Spleen (tissue), 11 donors: ENCODE results near the gene SH3BP5L. TPM values are rescaled to one million over a fixed set of nuclear protein-coding genes. Genes with fewer than 3 reads are reported as not detected.

Source experiments
- DNase-seq: peaks from one replicate; pipeline ENCODE4 v3.0.0-alpha.2; 2020
- H3K27ac ChIP-seq, 8 donors: fragments of 200-600 bp; sonication (generic) in 7 of 8; 1 replicate in 4 of 8; 2 replicates in 4 of 8; pipeline versions ENCODE4 v1.5.0 to v1.8.0; 2016 to 2021; ENCODE audit warnings: inconsistent platforms in 4 of 8, mild to moderate bottlenecking in 4 of 8, moderate library complexity in 1 of 8
- H3K27me3 ChIP-seq, 7 donors: fragments of 200-600 bp; sonication (generic) in 6 of 7; replicated peaks in 1 of 7; 1 replicate in 4 of 7; 2 replicates in 3 of 7; pipeline versions ENCODE4 v1.5.0 to v1.8.0; 2016 to 2021; ENCODE audit warnings: inconsistent platforms in 3 of 7, mild to moderate bottlenecking in 1 of 7
- H3K36me3 ChIP-seq, 6 donors: fragments of 200-600 bp; sonication (generic) in 5 of 6; 1 replicate in 4 of 6; 2 replicates in 2 of 6; pipeline versions ENCODE4 v1.5.0 to v1.8.0; 2016 to 2021; ENCODE audit warnings: inconsistent platforms in 2 of 6
- H3K4me1 ChIP-seq, 6 donors: fragments of 200-600 bp; sonication (generic) in 5 of 6; 1 replicate in 3 of 6; 2 replicates in 3 of 6; pipeline versions ENCODE4 v1.5.0 to v1.8.0; 2016 to 2021; ENCODE audit warnings: inconsistent platforms in 3 of 6
- H3K4me3 ChIP-seq, 8 donors: fragments of 200-600 bp; sonication (generic) in 7 of 8; 1 replicate in 4 of 8; 2 replicates in 4 of 8; pipeline versions ENCODE4 v1.5.0 to v1.8.0; 2016 to 2021; ENCODE audit warnings: inconsistent platforms in 4 of 8, mild to moderate bottlenecking in 4 of 8, moderate library complexity in 2 of 8
- H3K9me3 ChIP-seq, 8 donors: fragments of 200-600 bp; sonication (generic) in 7 of 8; 1 replicate in 4 of 8; 2 replicates in 4 of 8; pipeline versions ENCODE4 v1.5.0 to v1.8.0; 2016 to 2021; ENCODE audit warnings: inconsistent platforms in 4 of 8
- POLR2A ChIP-seq, 3 donors: fragments of 450-650 bp; IDR thresholded peaks; one replicate each; pipeline ENCODE4 v1.5.1; 2017; ENCODE audit warnings: antibody characterized with exemption in 3 of 3, mild to moderate bottlenecking in 1 of 3
- POLR2AphosphoS5 ChIP-seq, 3 donors: sonication (generic); formaldehyde crosslinking; IDR thresholded peaks; one replicate each; pipeline ENCODE4 v1.5.1; 2017; ENCODE audit warnings: antibody characterized with exemption in 3 of 3
- WGBS, 5 donors: extraction: QIAGEN DNeasy Blood & Tissue Kit in 3 of 5; methylation state at CpG; one replicate each; pipeline versions ENCODE4 v1.1.5 to v1.1.7; 2013 to 2018; 5-methylcytosine and 5-hydroxymethylcytosine counted together
- intact Hi-C: fragments of 100-400 bp; cut with DNase I; formaldehyde crosslinking; loops from one replicate; pipeline ENCODE4 v1.15.0; 2023; ENCODE audit warnings: low total_unique reads
- polyA plus RNA-seq, 3 donors: library from polyadenylated mRNA; stranded (reverse); fragments of 200-250 nt; gene quantifications; one replicate each; pipeline ENCODE4 v1.2.1, GENCODE V29; 2013
- total RNA-seq, 7 donors: library from RNA; depleted of rRNA in 3 of 7; stranded (reverse); fragments of >200 nt in 3 of 7; fragmentation: NEBNext Ultra II Directional in 4 of 7; extraction: Animal tissue kit (Norgen Biotek cat#: 25700) in 4 of 7; gene quantifications; one replicate each; pipeline versions ENCODE4 v1.1.0 to v1.2.1, GENCODE V29; 2016 to 2021
- TF ChIP-seq, protein P1 (sequence below), 11 experiments: fragments of 200-600 bp in 7 of 11; fragments of 450-650 bp in 4 of 11; sonication (generic) in 4 of 11; IDR thresholded peaks in 8 of 11; conservative IDR thresholded peaks in 3 of 11; 1 replicate in 7 of 11; 2 replicates in 4 of 11; pipeline versions ENCODE4 v1.4.0 to v1.8.0; 2016 to 2021; ENCODE audit warnings: antibody characterized with exemption in 11 of 11, inconsistent platforms in 4 of 11, mild to moderate bottlenecking in 1 of 11
- donor health status: healthy with polysubstance abuse.
- donor health status: DM: no; HTN: no; CAD: no; lungs with moderate emphysema.
- donor health status: DM: no; HTN: no; CAD: no.
- donor health status: Bipolar disorder and iron deficiency.
- donor health status: healthy.
- donor health status: DM: no; HTN: no; CAD: no.
- donor health status: DM: yes; HTN: yes; CAD: no.

SH3BP5L gene
- total and polyA plus RNA-seq, 10 donors: 10.1 to 43.3 (median 30.6) TPM

DNA sequence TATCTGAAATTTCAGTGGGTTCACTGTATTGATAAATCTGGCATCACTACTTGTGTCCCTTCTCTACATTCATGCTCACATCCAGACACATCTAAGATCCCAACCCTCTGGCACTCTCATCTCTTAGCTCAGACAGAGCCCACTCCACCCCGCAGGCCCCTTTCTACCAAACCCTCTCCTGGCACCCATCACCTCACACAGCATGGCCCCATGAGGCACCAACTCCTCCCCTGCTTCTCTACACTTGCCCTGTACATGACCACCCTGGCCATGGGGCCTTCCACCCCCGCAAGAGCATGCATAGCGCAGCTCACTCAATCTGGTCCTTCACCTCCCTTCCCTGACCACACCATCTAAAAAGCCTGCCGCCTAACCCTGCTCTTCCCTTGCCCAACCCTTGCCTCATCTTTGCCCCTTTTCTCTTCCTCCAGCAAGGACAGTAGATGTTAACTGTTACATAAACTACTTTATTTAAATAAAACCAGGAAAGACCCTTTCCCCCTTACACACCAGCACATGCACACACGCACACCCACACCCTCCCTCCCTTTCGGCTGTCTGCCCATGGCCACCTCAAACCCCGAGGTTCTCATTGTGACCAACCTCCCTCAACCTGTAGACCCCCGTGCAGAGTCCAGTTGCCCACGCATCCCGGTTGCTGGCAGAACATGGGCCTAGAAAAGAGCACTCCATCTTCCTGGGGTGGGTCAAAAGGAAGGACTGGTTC is 15.6 kb downstream of the SH3BP5L start:
- DNase-seq: peak; percentile 64
- intact Hi-C loops: no loop called here
- no peak overlapping the region for H3K4me3 ChIP-seq

DNA sequence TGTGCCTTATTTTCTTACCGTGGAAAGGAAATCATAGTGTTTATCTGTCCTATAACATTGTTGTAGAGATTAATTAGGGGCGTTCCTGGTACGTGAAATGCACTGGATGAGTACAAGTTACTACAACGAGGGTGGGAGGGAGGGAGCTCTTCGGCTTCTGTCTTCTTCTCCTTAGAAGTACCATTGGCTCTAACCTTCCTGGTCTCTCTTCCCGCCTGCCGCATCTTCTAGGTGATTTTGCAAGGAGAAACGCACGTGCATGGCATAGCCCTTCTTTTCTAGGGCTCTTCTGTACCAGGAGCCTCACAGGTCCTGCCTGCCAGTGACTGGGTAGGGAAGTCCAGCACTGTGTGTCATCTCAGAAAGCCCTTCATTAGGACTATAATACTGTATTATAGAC is 16.8 kb downstream of the SH3BP5L start:
- Histone ChIP-seq H3K36me3 (peaks cover 0 to 47% (median 29%) of the 10 kb centered on the region in 6 donors), H3K4me1 (peaks cover 22 to 79% (median 52%) of the 10 kb centered on the region in 6 donors), H3K27me3 (no peaks in the 10 kb centered on the region), H3K4me3 (no peak overlapping the region), H3K27ac (no peak overlapping the region), H3K9me3 (no peaks in the 10 kb centered on the region)
- TF ChIP-seq, protein P1, sequence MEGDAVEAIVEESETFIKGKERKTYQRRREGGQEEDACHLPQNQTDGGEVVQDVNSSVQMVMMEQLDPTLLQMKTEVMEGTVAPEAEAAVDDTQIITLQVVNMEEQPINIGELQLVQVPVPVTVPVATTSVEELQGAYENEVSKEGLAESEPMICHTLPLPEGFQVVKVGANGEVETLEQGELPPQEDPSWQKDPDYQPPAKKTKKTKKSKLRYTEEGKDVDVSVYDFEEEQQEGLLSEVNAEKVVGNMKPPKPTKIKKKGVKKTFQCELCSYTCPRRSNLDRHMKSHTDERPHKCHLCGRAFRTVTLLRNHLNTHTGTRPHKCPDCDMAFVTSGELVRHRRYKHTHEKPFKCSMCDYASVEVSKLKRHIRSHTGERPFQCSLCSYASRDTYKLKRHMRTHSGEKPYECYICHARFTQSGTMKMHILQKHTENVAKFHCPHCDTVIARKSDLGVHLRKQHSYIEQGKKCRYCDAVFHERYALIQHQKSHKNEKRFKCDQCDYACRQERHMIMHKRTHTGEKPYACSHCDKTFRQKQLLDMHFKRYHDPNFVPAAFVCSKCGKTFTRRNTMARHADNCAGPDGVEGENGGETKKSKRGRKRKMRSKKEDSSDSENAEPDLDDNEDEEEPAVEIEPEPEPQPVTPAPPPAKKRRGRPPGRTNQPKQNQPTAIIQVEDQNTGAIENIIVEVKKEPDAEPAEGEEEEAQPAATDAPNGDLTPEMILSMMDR (IDR thresholded peaks at IDR 0.05 in 8 of 11, conservative IDR thresholded peaks at IDR 0.05 in 3 of 11): no peak
- TF ChIP-seq POLR2AphosphoS5 (IDR thresholded peaks at IDR 0.05) (no peak), POLR2A (IDR thresholded peaks at IDR 0.05) (no peak)
- intact Hi-C loops: no loop called here
- 82 to 89% (median 86%) methylated on average over 9 of the region's 9 CpGs for whole genome bisulfite sequencing, 5 donors
- no peak for DNase-seq

More for the DNA sequence above, 15.6 kb downstream of the SH3BP5L start:
- Histone ChIP-seq H3K27ac (peak overlapping the region in 4 of 8 donors; percentile 25 to 59 (median 42)), H3K36me3 (peaks cover 3 to 60% (median 42%) of the 10 kb centered on the region in 6 donors), H3K9me3 (no peaks in the 10 kb centered on the region), H3K4me1 (peaks cover 22 to 69% (median 40%) of the 10 kb centered on the region in 6 donors), H3K27me3 (no peaks in the 10 kb centered on the region)
- 71 to 80% (median 78%) methylated on average over 10 of the region's 10 CpGs for whole genome bisulfite sequencing, 5 donors
- TF ChIP-seq POLR2AphosphoS5 (IDR thresholded peaks at IDR 0.05) (peak in 1 of 3 donors; percentile 1), POLR2A (IDR thresholded peaks at IDR 0.05) (no peak)
- TF ChIP-seq, protein P1 (IDR thresholded peaks at IDR 0.05 in 8 of 11, conservative IDR thresholded peaks at IDR 0.05 in 3 of 11): no peak

DNA sequence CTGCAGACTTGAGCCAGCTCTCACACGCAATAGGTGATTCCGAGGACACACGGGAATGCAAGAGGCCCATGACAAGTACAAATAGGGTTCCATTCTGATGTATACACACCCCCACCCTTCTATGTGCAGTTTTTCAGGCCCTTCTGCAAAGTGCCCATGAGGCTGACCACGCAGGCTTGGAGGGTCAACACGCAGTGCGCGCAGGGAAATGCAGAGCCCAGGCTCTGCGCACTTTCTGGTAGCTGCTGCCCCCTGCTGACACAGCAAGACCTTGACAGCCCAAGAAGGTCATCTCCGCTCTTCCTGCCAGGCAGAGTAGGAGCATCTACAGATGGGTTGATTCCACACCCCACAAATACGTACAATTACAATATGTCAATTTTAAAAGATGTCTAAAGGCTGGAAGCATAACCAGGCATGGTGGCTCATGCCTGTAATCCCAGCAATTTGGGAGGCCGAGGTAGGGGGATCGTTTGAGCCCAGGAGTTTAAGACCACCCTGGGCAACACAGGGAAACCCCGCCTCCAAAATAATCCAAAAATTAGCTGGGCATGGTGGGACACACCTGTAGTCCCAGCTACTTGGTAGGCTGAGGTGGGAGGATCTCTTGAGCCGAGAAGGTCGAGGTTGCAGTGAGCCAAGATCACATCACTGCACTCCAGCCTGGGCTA is 18.5 kb downstream of the SH3BP5L start:
- peaks cover 22 to 78% (median 52%) of the 10 kb centered on the region in 6 donors for H3K4me1 ChIP-seq

More for the DNA sequence above, 18.5 kb downstream of the SH3BP5L start:
- intact Hi-C loops: no loop called here
- no peak for TF ChIP-seq POLR2A (IDR thresholded peaks at IDR 0.05)
- TF ChIP-seq, protein P1 (IDR thresholded peaks at IDR 0.05 in 8 of 11, conservative IDR thresholded peaks at IDR 0.05 in 3 of 11): peak; percentile 71 to 90 (median 81)
- peak; percentile 52 to 68 (median 55) for TF ChIP-seq POLR2AphosphoS5 (IDR thresholded peaks at IDR 0.05)
- peak; percentile 91 for DNase-seq
- Histone ChIP-seq H3K9me3 (no peaks in the 10 kb centered on the region), H3K27ac (peak overlapping the region in 5 of 8 donors; percentile 79 to 93 (median 86)), H3K36me3 (peaks cover 0 to 30% (median 13%) of the 10 kb centered on the region in 6 donors), H3K27me3 (no peaks in the 10 kb centered on the region), H3K4me3 (peak overlapping the region in 1 of 8 donors; percentile 21)
- WGBS, 5 donors: 42 to 54% (median 47%) methylated on average over 15 of the region's 15 CpGs
